GM15510 (cell line): ENCODE measurements around the gene BOLA1.

Experiments used
- POLR2A ChIP-seq: IDR thresholded peaks from 3 replicates; pipeline ENCODE4 v1.6.1; 2011; ENCODE audit warnings: borderline replicate concordance; ENCODE audit not compliant: insufficient read length; ENCODE audit errors: extremely low read depth

Gene BOLA1

GRCh38 chr1:149945206-149945605 is 45.8 kb downstream of the BOLA1 start:
- TF ChIP-seq POLR2A, result no peak

DNA sequence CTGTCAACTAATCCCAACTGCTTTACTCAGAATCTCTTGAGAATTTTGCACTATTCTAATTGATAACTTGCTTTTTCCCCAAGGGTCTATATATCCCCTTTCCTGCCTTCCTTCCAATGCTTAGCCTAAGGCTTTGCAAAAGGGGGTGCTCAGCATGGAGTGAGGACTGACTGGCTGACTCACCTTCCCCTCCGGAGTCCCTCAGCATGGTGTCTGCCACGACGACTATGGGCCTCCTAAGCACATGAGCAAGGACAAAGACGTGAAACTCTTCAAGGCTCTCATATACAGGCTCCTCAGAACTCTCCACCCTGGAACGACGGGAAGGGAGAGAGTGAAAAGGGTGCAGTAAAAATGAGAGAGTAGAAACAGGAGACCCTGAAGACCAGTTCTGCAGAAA is 50.5 kb downstream of the BOLA1 start:
- no peak for TF ChIP-seq POLR2A
